HEK293T (cell line): ENCODE measurements around the gene CALCB.
A peak's percentile ranks its signal among the peaks of the same experiment; 100 is the strongest.
"Not testable (repeated sequence)": the region's sequence is repeated elsewhere in the genome, so short reads cannot be mapped to it uniquely, and the experiment has no call there.

Experiments used
- CTCF ChIA-PET: fragments of 350-600 bp; formaldehyde crosslinking; extraction: SDS; loops from one replicate; lab custom pipeline; 2021; ENCODE audit warnings: antibody characterized with exemption, inconsistent platforms; lab: Yijun Ruan, JAX
- POLR2A ChIA-PET: fragments of 350-600 bp; formaldehyde crosslinking; extraction: SDS; loops from one replicate; lab custom pipeline; 2020; ENCODE audit warnings: antibody characterized with exemption, inconsistent platforms; lab: Yijun Ruan, JAX
- DNase-seq: peaks from one replicate; pipeline ENCODE4 v3.0.0; 2012; ENCODE audit warnings: mixed read lengths; ENCODE audit errors: extremely low spot score
- ARNT ChIP-seq: fragments of 450-650 bp; IDR thresholded peaks from 2 replicates; pipeline ENCODE4 v1.6.1; 2017; ENCODE audit warnings: mild to moderate bottlenecking
- BHLHE40 ChIP-seq: fragments of 450-650 bp; IDR thresholded peaks from 2 replicates; pipeline ENCODE4 v1.6.1; 2016; ENCODE audit warnings: mild to moderate bottlenecking, moderate library complexity, borderline replicate concordance
- CTBP1 ChIP-seq: fragments of 450-650 bp; IDR thresholded peaks from 2 replicates; pipeline ENCODE4 v1.6.1; 2016; ENCODE audit warnings: borderline replicate concordance
- ELF4 ChIP-seq: fragments of 450-650 bp; IDR thresholded peaks from 2 replicates; pipeline ENCODE4 v1.6.1; 2017; ENCODE audit warnings: antibody characterized with exemption
- FOXA1 ChIP-seq: fragments of 450-650 bp; IDR thresholded peaks from 2 replicates; pipeline ENCODE4 v1.6.1; 2016; ENCODE audit warnings: mild to moderate bottlenecking
- FOXM1 ChIP-seq: fragments of 450-650 bp; IDR thresholded peaks from 2 replicates; pipeline ENCODE4 v1.6.1; 2017; ENCODE audit warnings: mild to moderate bottlenecking, borderline replicate concordance
- HDGF ChIP-seq: fragments of 450-650 bp; IDR thresholded peaks from 2 replicates; pipeline ENCODE4 v1.6.1; 2017; ENCODE audit warnings: antibody characterized with exemption, borderline replicate concordance
- L3MBTL2 ChIP-seq: fragments of 450-650 bp; conservative IDR thresholded peaks from 2 replicates; pipeline ENCODE4 v1.6.1; 2016; ENCODE audit warnings: mild to moderate bottlenecking
- LEF1 ChIP-seq: fragments of 450-650 bp; IDR thresholded peaks from 2 replicates; pipeline ENCODE4 v1.6.1; 2017; ENCODE audit warnings: mild to moderate bottlenecking, borderline replicate concordance
- NFRKB ChIP-seq: fragments of 450-650 bp; IDR thresholded peaks from 2 replicates; pipeline ENCODE4 v1.6.1; 2016; ENCODE audit warnings: mild to moderate bottlenecking, moderate library complexity
- PKNOX1 ChIP-seq: fragments of 450-650 bp; IDR thresholded peaks from 2 replicates; pipeline ENCODE4 v1.6.1; 2016
- SP1 ChIP-seq: fragments of 450-650 bp; IDR thresholded peaks from 2 replicates; pipeline ENCODE4 v1.6.1; 2017
- SUZ12 ChIP-seq: fragments of 450-650 bp; IDR thresholded peaks from 2 replicates; pipeline ENCODE4 v1.6.1; 2016; ENCODE audit warnings: mild to moderate bottlenecking
- TARDBP ChIP-seq: fragments of 450-650 bp; IDR thresholded peaks from 2 replicates; pipeline ENCODE4 v1.6.1; 2016
- ZNF384 ChIP-seq: fragments of 450-650 bp; IDR thresholded peaks from 2 replicates; pipeline ENCODE4 v1.6.1; 2016

Gene CALCB

GRCh38 chr11:15073361-15074205 is at the start of gene CALCB:
TSS of gene CALCB (plus strand) at chr11:15073593. CDS start at chr11:15074719, 1,126 bp downstream.
- ChIA-PET CTCF (interaction anchor here (0.6 to 5.0 kb wide), 8 partner anchors 11 to 165 kb away, joined by 3 to 64 read pairs (median 6); no protein-coding TSS in a partner anchor), POLR2A (interaction anchor here (0.6 to 2.3 kb wide), 12 partner anchors 11 to 553 kb away, joined by 3 to 9 read pairs (median 5); partner anchors contain the start of genes CYP2R1 and PSMA1)
- TF ChIP-seq L3MBTL2: peak; percentile 42; the same call in 1 of the 2 replicates
- TF ChIP-seq FOXM1: no peak
- DNase-seq: peak; percentile 63

GRCh38 chr11:15027011-15027410 is 46.4 kb upstream of the CALCB start:
- DNase-seq: no peak
- POLR2A ChIA-PET: no interaction called here
- TF ChIP-seq L3MBTL2 (no peak), FOXA1 (no peak), TARDBP (no peak), ZNF384 (no peak), NFRKB (no peak), ARNT (no peak), SUZ12 (no peak), FOXM1 (no peak), HDGF (no peak)
- CTCF ChIA-PET: interaction anchor here (0.8 kb wide), 1 partner anchor 119 kb away, joined by 3 read pairs; no protein-coding TSS in a partner anchor

- ChIA-PET POLR2A (no interaction called here), CTCF (no interaction called here)
- no peak for TF ChIP-seq ZNF384
- no peak for TF ChIP-seq HDGF
- no peak for TF ChIP-seq BHLHE40
- no peak for TF ChIP-seq CTBP1
- TF ChIP-seq PKNOX1: no peak
- TF ChIP-seq FOXA1: no peak
- TF ChIP-seq ARNT: no peak
- no peak for TF ChIP-seq SUZ12
- no peak for DNase-seq
Measured at GRCh38 chr11:15027956-15028355, 45.4 kb upstream of the CALCB start.

DNA sequence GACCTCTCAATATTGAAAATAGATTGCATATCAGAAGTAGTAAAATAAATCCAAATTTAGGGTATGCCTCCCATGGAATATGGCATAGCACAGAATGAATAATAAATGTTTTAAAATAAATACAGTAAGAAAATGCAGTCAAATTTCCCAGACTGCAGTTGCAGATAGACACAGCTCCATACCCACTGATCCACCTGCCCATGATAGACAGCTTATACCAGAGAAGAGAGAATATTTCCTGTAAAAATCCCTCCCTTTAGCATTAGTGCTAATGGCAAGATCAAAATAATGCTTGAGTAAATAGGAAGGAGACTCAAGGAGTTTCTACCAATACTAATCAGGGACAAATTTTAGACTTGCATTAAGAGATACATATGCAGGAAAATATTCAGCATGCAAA is 45.0 kb upstream of the CALCB start:
- CTCF ChIA-PET: no interaction called here
- POLR2A ChIA-PET: no interaction called here
- DNase-seq: no peak
- TF ChIP-seq ZNF384: no peak
- no peak for TF ChIP-seq LEF1
- TF ChIP-seq HDGF: no peak
- TF ChIP-seq ELF4: no peak
- no peak for TF ChIP-seq CTBP1
- no peak for TF ChIP-seq SUZ12
- TF ChIP-seq TARDBP: no peak
- no peak for TF ChIP-seq SP1
- no peak for TF ChIP-seq FOXA1
- TF ChIP-seq FOXM1: no peak
- no peak for TF ChIP-seq PKNOX1
- no peak for TF ChIP-seq ARNT

DNA sequence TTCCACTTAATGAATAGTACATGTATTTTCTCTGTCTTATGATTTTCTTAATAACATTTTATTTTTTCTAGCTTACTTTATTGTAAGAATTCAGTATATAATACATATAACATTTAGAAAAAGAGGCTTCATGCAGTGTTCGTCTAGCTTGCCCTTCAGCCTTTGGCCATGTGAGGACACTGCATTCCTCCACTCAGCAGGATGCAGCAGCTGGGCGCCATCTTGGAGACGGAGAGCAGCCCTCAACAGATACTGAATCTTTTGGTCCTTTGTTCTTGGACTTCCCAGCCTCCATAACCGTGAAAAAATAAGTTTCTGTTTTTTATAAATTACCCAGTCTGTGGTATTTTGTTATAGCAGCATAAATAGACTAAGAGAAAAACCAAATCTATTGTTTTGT is 41.4 kb upstream of the CALCB start:
- CTCF ChIA-PET, POLR2A ChIA-PET, DNase-seq: not testable (repeated sequence)

DNA sequence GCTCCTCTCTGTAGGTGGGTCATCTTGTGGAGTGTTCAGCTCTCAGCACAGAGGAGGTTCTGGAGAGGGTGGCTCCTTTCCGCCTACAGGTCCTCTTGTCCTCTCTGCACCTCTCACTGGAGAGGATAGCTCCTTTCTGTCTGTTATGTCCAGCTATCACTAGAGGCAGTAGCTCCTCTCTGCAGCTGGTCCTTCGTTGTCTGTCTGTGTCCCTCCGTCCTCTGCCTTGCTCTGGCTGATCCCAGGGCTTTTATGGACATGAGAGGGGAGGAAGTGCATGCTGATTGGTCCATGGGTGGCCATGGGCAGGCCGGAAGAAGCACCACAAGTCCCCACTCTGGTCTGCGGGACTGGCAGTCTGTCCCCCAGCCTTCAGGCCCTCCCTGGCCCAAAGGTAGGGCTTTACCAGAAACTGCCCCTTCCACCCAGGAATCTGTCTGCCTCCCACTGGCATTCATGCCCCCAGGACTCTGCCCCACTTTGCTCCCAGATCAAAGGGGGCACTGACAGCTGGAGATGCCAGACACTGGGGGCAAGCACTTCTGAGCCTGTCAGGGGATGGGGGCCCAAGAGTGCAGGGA is 38.6 kb upstream of the CALCB start:
- TF ChIP-seq ELF4 (no peak), NFRKB (no peak), BHLHE40 (no peak), SUZ12 (no peak), FOXM1 (no peak), ZNF384 (no peak), CTBP1 (no peak), ARNT (no peak), HDGF (no peak), SP1 (no peak), TARDBP (no peak), PKNOX1 (no peak)
- ChIA-PET CTCF (interaction anchor here (0.8 kb wide), 1 partner anchor 127 kb away, joined by 3 read pairs; no protein-coding TSS in a partner anchor), POLR2A (interaction anchor here (1.3 kb wide), 1 partner anchor 39 kb away, joined by 3 read pairs; the partner anchor contains the start of gene CALCB)
- DNase-seq: no peak
